Measurements from ENCODE around the gene ACSS3.

ACSS3 gene

DNA sequence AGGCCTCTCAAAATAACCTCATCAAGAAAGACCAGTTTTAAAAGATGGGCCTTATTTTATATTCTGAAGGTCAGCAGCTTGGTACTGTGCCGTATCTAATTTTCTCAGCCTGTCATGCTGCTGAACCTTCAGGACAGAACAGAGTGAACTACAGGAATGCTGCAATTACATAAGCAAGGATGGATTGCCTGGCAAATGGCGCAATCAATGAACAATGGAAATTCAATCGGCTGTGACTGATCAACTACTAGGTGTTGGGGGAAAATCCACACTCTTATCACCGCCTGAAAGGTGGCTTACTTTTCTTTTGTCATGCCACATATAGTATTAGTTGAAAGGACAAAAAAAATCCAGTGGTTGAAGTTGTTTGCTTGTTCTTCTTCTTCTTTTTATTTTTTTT, 8.5 kb downstream of the ACSS3 start:
- peaks cover 0 to 27% (median 0%) of the 10 kb centered on the region in 4 donors for H3K4me1 ChIP-seq
- no peak for DNase-seq
- no peak overlapping the region for H3K4me3 ChIP-seq
- H3K27me3 ChIP-seq, result no peaks in the 10 kb centered on the region
- no peaks in the 10 kb centered on the region for H3K9me3 ChIP-seq
- TF ChIP-seq, protein P1, sequence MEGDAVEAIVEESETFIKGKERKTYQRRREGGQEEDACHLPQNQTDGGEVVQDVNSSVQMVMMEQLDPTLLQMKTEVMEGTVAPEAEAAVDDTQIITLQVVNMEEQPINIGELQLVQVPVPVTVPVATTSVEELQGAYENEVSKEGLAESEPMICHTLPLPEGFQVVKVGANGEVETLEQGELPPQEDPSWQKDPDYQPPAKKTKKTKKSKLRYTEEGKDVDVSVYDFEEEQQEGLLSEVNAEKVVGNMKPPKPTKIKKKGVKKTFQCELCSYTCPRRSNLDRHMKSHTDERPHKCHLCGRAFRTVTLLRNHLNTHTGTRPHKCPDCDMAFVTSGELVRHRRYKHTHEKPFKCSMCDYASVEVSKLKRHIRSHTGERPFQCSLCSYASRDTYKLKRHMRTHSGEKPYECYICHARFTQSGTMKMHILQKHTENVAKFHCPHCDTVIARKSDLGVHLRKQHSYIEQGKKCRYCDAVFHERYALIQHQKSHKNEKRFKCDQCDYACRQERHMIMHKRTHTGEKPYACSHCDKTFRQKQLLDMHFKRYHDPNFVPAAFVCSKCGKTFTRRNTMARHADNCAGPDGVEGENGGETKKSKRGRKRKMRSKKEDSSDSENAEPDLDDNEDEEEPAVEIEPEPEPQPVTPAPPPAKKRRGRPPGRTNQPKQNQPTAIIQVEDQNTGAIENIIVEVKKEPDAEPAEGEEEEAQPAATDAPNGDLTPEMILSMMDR (IDR thresholded peaks at IDR 0.05), result no peak
- no peaks in the 10 kb centered on the region for H3K36me3 ChIP-seq
- intact Hi-C loops (cut with DNase I; ENCODE audit: low total_unique reads), result no loop called here
- H3K27ac ChIP-seq, result no peak overlapping the region

DNA sequence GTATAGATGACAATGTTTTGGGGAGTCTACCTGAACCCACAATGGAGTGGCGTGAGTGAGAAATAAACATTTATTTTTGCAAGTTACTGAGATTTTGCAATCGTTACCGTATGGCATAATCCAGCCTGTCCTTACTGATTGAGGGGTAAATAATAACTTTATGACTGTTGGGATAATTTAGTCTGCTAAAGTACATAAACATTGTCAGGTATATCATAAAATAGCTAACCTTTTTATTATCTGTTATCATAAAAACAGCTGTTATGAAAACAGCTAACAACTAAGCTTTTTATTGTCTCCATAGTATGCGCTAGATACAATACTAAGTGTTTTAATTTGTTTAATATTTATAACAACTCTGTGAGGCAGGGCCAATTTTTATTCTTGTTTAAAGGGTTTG, 10.3 kb downstream of the ACSS3 start:
- no peak for DNase-seq
- no peak overlapping the region for H3K27ac ChIP-seq
- no peaks in the 10 kb centered on the region for H3K36me3 ChIP-seq
- H3K27me3 ChIP-seq, result no peaks in the 10 kb centered on the region
- H3K9me3 ChIP-seq, result no peaks in the 10 kb centered on the region
- H3K4me3 ChIP-seq, result no peak overlapping the region
- intact Hi-C loops (cut with DNase I; ENCODE audit: low total_unique reads), result no loop called here
- TF ChIP-seq, protein P1 (IDR thresholded peaks at IDR 0.05), result no peak
- peaks cover 0 to 18% (median 0%) of the 10 kb centered on the region in 4 donors for H3K4me1 ChIP-seq

DNA sequence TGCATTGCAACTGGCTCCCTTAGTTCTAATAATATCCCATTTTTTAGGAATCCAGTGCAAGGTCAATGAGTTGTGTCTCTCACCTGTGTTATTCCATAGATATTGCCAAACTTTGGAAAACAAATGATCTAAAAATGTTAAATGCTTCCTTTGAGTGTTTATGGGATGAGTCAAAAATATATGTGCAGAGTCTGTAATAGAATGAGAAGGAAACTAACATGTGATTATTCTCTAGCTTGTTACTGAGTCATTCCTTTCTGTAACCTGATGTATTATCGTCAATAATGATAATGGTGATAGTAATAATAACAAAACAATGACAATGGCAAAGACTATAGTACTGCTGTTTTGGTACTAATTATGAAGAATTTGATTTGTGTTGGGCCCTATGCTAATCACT, 11.5 kb downstream of the ACSS3 start:
- Histone ChIP-seq H3K4me3 (no peak overlapping the region), H3K9me3 (no peaks in the 10 kb centered on the region), H3K27ac (no peak overlapping the region), H3K36me3 (no peaks in the 10 kb centered on the region), H3K27me3 (no peaks in the 10 kb centered on the region), H3K4me1 (peaks cover 0 to 11% (median 0%) of the 10 kb centered on the region in 4 donors)
- TF ChIP-seq, protein P1 (IDR thresholded peaks at IDR 0.05), result no peak
- intact Hi-C loops (cut with DNase I; ENCODE audit: low total_unique reads), result no loop called here
- no peak for DNase-seq

DNA sequence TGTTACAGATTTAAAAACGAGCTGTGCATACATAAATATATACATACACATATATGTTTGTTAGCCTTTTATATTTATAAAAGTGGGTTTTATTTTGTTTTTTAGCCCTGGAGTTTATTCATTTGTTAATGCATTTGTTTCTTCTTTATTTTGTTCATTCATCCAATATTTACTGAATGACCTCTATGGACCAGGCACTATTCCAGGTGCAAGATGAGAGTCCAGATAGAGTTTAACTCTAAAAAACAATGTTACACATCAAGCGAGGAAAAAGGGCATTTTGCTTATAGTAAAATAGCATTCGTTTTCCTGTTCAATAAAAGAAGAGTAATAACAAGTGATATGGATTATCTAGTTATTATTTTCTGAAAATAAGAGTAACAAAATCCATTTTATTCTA, 14.2 kb downstream of the ACSS3 start:
- no peaks in the 10 kb centered on the region for H3K36me3 ChIP-seq
- no peaks in the 10 kb centered on the region for H3K27me3 ChIP-seq
- TF ChIP-seq, protein P1 (IDR thresholded peaks at IDR 0.05), result no peak
- H3K4me3 ChIP-seq, result no peak overlapping the region
- intact Hi-C loops (cut with DNase I; ENCODE audit: low total_unique reads), result no loop called here
- H3K4me1 ChIP-seq, result no peaks in the 10 kb centered on the region
- DNase-seq, result no peak
- H3K27ac ChIP-seq, result no peak overlapping the region
- H3K9me3 ChIP-seq, result no peaks in the 10 kb centered on the region

DNA sequence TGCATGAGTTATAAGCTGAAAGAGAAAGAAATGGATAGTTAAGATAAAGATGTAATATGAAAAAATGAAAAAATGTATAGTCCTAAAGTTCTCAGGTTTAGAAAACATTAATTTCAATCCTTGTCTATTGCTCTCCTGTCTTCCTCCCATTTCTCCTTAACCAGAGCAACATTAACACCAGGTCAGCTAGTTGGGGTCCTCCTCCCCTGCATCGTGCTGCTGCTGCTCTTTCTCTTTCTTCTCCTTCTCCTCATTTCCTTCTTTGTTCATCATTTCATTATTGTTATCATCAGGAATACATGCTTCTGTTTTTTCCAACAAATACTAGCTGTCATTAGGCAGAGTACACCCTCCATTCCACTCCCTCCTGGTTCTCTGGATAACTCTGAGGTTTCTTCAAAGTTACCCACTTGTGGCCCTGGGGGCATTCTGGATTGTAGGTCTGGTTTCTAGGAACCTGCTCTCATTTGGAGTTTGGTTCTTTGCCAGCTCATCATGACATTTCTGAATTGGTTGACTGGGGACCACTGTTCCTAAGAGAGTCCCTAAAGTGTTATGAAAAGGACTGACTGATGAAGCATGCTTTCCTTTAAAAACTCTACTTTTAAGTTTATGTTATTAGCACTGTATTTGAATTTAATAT, 17.0 kb downstream of the ACSS3 start:
- intact Hi-C loops (cut with DNase I; ENCODE audit: low total_unique reads), result no loop called here
- TF ChIP-seq, protein P1 (IDR thresholded peaks at IDR 0.05), result no peak
- Histone ChIP-seq H3K4me1 (no peaks in the 10 kb centered on the region), H3K4me3 (no peak overlapping the region), H3K27ac (no peak overlapping the region), H3K36me3 (no peaks in the 10 kb centered on the region), H3K9me3 (no peaks in the 10 kb centered on the region), H3K27me3 (no peaks in the 10 kb centered on the region)
- no peak for DNase-seq

Data from tibial artery (tissue), 4 donors.